Duodenal mucosa (tissue), 2 donors: Measurements from ENCODE around the gene HS3ST5.

ENCODE experiments used
- H3K27ac ChIP-seq: one replicate; pipeline ENCODE4 v1.7.0; 2013; ENCODE audit warnings: low read depth, low read length
- H3K27me3 ChIP-seq, 2 donors: one replicate each; pipeline ENCODE4 v1.7.0; 2013; ENCODE audit warnings: low read length in 2 of 2, control low read depth in 1 of 2; ENCODE audit not compliant: insufficient read depth in 2 of 2, control insufficient read depth in 1 of 2
- H3K36me3 ChIP-seq, 2 donors: one replicate each; pipeline ENCODE4 v1.7.0; 2013; ENCODE audit warnings: low read length in 2 of 2, control low read depth in 1 of 2; ENCODE audit not compliant: insufficient read depth in 2 of 2, control insufficient read depth in 1 of 2
- H3K4me1 ChIP-seq, 2 donors: one replicate each; pipeline ENCODE4 v1.7.0; 2013; ENCODE audit warnings: low read length in 2 of 2, control low read depth in 1 of 2; ENCODE audit not compliant: insufficient read depth in 2 of 2, control insufficient read depth in 1 of 2
- H3K4me3 ChIP-seq, 2 donors: one replicate each; pipeline ENCODE4 v1.7.0; 2013; ENCODE audit warnings: low read length in 2 of 2, low read depth in 1 of 2
- H3K9ac ChIP-seq, 2 donors: one replicate each; pipeline ENCODE4 v1.7.0; 2013; ENCODE audit warnings: low read length in 2 of 2, low read depth in 1 of 2
- H3K9me3 ChIP-seq, 2 donors: one replicate each; pipeline ENCODE4 v1.7.0; 2013; ENCODE audit warnings: low read length in 2 of 2, control low read depth in 1 of 2; ENCODE audit not compliant: control insufficient read depth in 1 of 2

The HS3ST5 gene

GRCh38 chr6:114142258-114142657 lies 200.6 kb downstream of the HS3ST5 start:
- H3K9ac ChIP-seq, result no peak overlapping the region
- H3K4me3 ChIP-seq, result no peak overlapping the region
- no peaks in the 10 kb centered on the region for H3K4me1 ChIP-seq
- no peaks in the 10 kb centered on the region for H3K27me3 ChIP-seq
- no peak overlapping the region for H3K27ac ChIP-seq
- H3K9me3 ChIP-seq, result no peaks in the 10 kb centered on the region
- no peaks in the 10 kb centered on the region for H3K36me3 ChIP-seq

GRCh38 chr6:114140416-114140815 lies 202.4 kb downstream of the HS3ST5 start:
- Histone ChIP-seq H3K36me3 (no peaks in the 10 kb centered on the region), H3K4me3 (no peak overlapping the region), H3K27me3 (no peaks in the 10 kb centered on the region), H3K27ac (no peak overlapping the region), H3K4me1 (no peaks in the 10 kb centered on the region), H3K9me3 (no peaks in the 10 kb centered on the region), H3K9ac (no peak overlapping the region)

- H3K4me3 ChIP-seq, result no peak overlapping the region
- no peak overlapping the region for H3K27ac ChIP-seq
Measured at GRCh38 chr6:114138577-114139248, 204.1 kb downstream of the HS3ST5 start.

GRCh38 chr6:114135363-114135971 lies 207.4 kb downstream of the HS3ST5 start:
- H3K36me3 ChIP-seq, result no peaks in the 10 kb centered on the region
- no peak overlapping the region for H3K4me3 ChIP-seq
- no peak overlapping the region for H3K9ac ChIP-seq
- H3K27ac ChIP-seq, result no peak overlapping the region
- H3K4me1 ChIP-seq, result no peaks in the 10 kb centered on the region
- H3K9me3 ChIP-seq, result no peaks in the 10 kb centered on the region
- no peaks in the 10 kb centered on the region for H3K27me3 ChIP-seq

More at GRCh38 chr6:114138577-114139248, 204.1 kb downstream of the HS3ST5 start:
- H3K36me3 ChIP-seq, result no peaks in the 10 kb centered on the region
- no peaks in the 10 kb centered on the region for H3K9me3 ChIP-seq
- no peaks in the 10 kb centered on the region for H3K4me1 ChIP-seq
- no peaks in the 10 kb centered on the region for H3K27me3 ChIP-seq
- no peak overlapping the region for H3K9ac ChIP-seq

GRCh38 chr6:114133816-114134215 lies 209.0 kb downstream of the HS3ST5 start:
- no peaks in the 10 kb centered on the region for H3K27me3 ChIP-seq
- H3K9me3 ChIP-seq, result no peaks in the 10 kb centered on the region
- no peaks in the 10 kb centered on the region for H3K4me1 ChIP-seq
- no peak overlapping the region for H3K27ac ChIP-seq
- no peak overlapping the region for H3K9ac ChIP-seq
- H3K4me3 ChIP-seq, result no peak overlapping the region
- H3K36me3 ChIP-seq, result no peaks in the 10 kb centered on the region

- H3K9me3 ChIP-seq, result no peaks in the 10 kb centered on the region
- no peak overlapping the region for H3K4me3 ChIP-seq
- H3K9ac ChIP-seq, result no peak overlapping the region
- H3K4me1 ChIP-seq, result no peaks in the 10 kb centered on the region
- H3K27ac ChIP-seq, result no peak overlapping the region
- H3K36me3 ChIP-seq, result no peaks in the 10 kb centered on the region
- H3K27me3 ChIP-seq, result no peaks in the 10 kb centered on the region
Measured at GRCh38 chr6:114131945-114132344, 210.9 kb downstream of the HS3ST5 start.

- H3K4me3 ChIP-seq, result no peak overlapping the region
- no peak overlapping the region for H3K9ac ChIP-seq
- no peaks in the 10 kb centered on the region for H3K9me3 ChIP-seq
- H3K4me1 ChIP-seq, result no peaks in the 10 kb centered on the region
- H3K27ac ChIP-seq, result no peak overlapping the region
- H3K36me3 ChIP-seq, result no peaks in the 10 kb centered on the region
- no peaks in the 10 kb centered on the region for H3K27me3 ChIP-seq
Measured at GRCh38 chr6:114125576-114125975, 217.2 kb downstream of the HS3ST5 start.

- no peak overlapping the region for H3K4me3 ChIP-seq
- H3K4me1 ChIP-seq, result no peaks in the 10 kb centered on the region
- no peaks in the 10 kb centered on the region for H3K27me3 ChIP-seq
- H3K9me3 ChIP-seq, result no peaks in the 10 kb centered on the region
- H3K27ac ChIP-seq, result no peak overlapping the region
- no peaks in the 10 kb centered on the region for H3K36me3 ChIP-seq
- H3K9ac ChIP-seq, result no peak overlapping the region
Measured at GRCh38 chr6:114121913-114122662, 220.7 kb downstream of the HS3ST5 start.

- Histone ChIP-seq H3K27ac (no peak overlapping the region), H3K4me1 (no peaks in the 10 kb centered on the region), H3K9ac (no peak overlapping the region), H3K9me3 (no peaks in the 10 kb centered on the region), H3K4me3 (no peak overlapping the region), H3K27me3 (no peaks in the 10 kb centered on the region), H3K36me3 (no peaks in the 10 kb centered on the region)
Measured at GRCh38 chr6:114119056-114119455, 223.8 kb downstream of the HS3ST5 start.

- no peaks in the 10 kb centered on the region for H3K4me1 ChIP-seq
- H3K4me3 ChIP-seq, result no peak overlapping the region
- no peak overlapping the region for H3K27ac ChIP-seq
- H3K9me3 ChIP-seq, result no peaks in the 10 kb centered on the region
- no peak overlapping the region for H3K9ac ChIP-seq
- H3K27me3 ChIP-seq, result no peaks in the 10 kb centered on the region
- no peaks in the 10 kb centered on the region for H3K36me3 ChIP-seq
Measured at GRCh38 chr6:114115652-114116051, 227.2 kb downstream of the HS3ST5 start.
